OCI-LY1 (cell line): ENCODE data around the gene SAP30BP.

Source experiments
- CTCF ChIP-seq: fragments of 200-600 bp; sonication (generic), shearing (Covaris generic); IDR thresholded peaks from 2 replicates; pipeline ENCODE4 v1.5.1; 2017; ENCODE audit warnings: mild to moderate bottlenecking, antibody characterized with exemption, low read length, moderate library complexity, mixed read lengths
- EZH2 ChIP-seq: fragments of 200-600 bp; sonication (generic), shearing (Covaris generic); IDR thresholded peaks from 2 replicates; pipeline ENCODE4 v1.8.0; 2017; ENCODE audit warnings: borderline replicate concordance, mixed run types, mild to moderate bottlenecking, antibody characterized with exemption, low read length, moderate library complexity, mixed read lengths

GRCh38 chr17:75689441-75689873 is 22.3 kb downstream of the SAP30BP start:
- TF ChIP-seq CTCF: no peak
- no peak for TF ChIP-seq EZH2
